ENCODE data around the gene TNIK. TPM values are rescaled to one million over a fixed set of nuclear protein-coding genes. Genes with fewer than 3 reads are reported as not detected.

The TNIK gene
- total and polyA plus RNA-seq, 2 donors, result 6.5 to 9.0 TPM

DNA sequence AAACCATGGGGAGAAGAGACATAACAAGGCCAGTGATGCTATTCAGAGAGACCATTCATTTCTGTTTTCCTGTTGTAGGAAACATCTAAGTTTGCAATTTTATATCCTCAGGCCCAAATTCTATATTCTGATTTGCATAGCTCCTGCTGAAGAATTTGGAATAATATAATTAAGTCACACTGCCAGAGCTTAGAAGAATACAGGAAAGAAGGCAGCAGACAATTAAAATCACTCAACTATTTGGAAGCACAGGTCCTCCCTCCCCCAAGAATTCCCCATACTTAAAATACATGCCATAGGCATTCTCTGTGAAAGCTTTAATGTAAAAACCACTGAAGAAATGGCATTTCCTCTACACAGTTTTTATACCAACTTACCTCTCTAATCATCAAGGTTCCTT, 366.7 kb downstream of the TNIK start:
- no peak overlapping the region for H3K4me3 ChIP-seq (ENCODE audit: low read length in 2 of 2)
- H3K27ac ChIP-seq (ENCODE audit: low read depth in 1 of 2, low read length in 1 of 2), result no peak overlapping the region
- no peaks in the 10 kb centered on the region for H3K9me3 ChIP-seq (ENCODE audit: control insufficient read depth in 2 of 2, insufficient read depth in 1 of 2, low read length in 1 of 2)
- H3K27me3 ChIP-seq (ENCODE audit: control insufficient read depth in 2 of 2, insufficient read depth in 1 of 2, low read length in 1 of 2), result no peaks in the 10 kb centered on the region
- no peak for DNase-seq (ENCODE audit: low read depth in 6 of 9, low spot score in 9 of 9)
- no peaks in the 10 kb centered on the region for H3K4me1 ChIP-seq (ENCODE audit: control insufficient read depth in 2 of 2, insufficient read depth in 2 of 2, low read length in 2 of 2)
- H3K36me3 ChIP-seq (ENCODE audit: control insufficient read depth in 2 of 2, insufficient read depth in 2 of 2, low read length in 1 of 2), result no peaks in the 10 kb centered on the region

DNA sequence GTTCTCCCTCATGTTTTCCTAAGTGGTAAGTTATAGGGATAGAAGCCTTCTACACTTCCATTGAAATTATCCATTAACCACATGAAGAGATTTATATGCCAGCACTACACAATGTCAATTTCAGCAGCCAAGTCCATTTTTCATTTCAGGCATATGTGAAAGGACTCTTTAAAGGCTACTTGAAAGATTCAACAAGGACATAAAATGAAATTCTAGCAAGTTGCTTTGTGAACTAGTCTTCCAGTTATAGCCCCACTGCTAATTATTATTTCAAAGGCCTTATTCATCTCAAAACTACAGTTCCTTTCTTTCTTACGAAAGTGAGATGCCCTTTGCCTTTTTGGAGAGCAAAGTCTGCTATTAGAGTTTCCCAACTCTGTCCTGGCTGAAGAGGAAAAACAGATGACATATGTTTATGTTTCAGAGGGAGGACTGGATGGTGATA, 367.7 kb downstream of the TNIK start:
- 96% methylated on average over 1 of the region's 1 CpG for WGBS
- Histone ChIP-seq H3K36me3 (ENCODE audit: control insufficient read depth in 2 of 2, insufficient read depth in 2 of 2, low read length in 1 of 2) (no peaks in the 10 kb centered on the region), H3K27me3 (ENCODE audit: control insufficient read depth in 2 of 2, insufficient read depth in 1 of 2, low read length in 1 of 2) (no peaks in the 10 kb centered on the region), H3K4me3 (ENCODE audit: low read length in 2 of 2) (no peak overlapping the region), H3K4me1 (ENCODE audit: control insufficient read depth in 2 of 2, insufficient read depth in 2 of 2, low read length in 2 of 2) (no peaks in the 10 kb centered on the region), H3K27ac (ENCODE audit: low read depth in 1 of 2, low read length in 1 of 2) (no peak overlapping the region), H3K9me3 (ENCODE audit: control insufficient read depth in 2 of 2, insufficient read depth in 1 of 2, low read length in 1 of 2) (no peaks in the 10 kb centered on the region)
- DNase-seq (ENCODE audit: low read depth in 6 of 9, low spot score in 9 of 9), result no peak

DNA sequence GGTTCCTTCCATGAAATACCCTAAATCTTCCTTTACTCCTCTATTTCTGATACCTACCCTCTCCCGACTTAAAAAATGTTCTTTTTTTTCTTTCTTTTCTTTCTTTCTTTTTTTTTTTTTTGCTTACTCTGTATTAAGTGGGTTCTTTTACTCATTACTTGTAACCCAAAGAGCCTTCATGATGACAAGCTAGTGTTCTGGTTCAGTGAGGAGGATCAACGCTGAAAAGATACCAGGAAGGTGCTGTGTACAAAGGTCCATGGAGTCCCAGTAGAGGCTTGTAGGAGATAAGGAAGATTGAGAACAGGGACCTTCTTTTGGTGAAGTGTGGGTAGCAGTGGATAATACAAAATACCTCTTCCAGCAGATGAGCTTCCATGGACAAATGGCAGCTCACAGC, 369.9 kb downstream of the TNIK start:
- 99% methylated on average over 2 of the region's 2 CpGs for WGBS
- DNase-seq (ENCODE audit: low read depth in 6 of 9, low spot score in 9 of 9), result no peak
- H3K4me1 ChIP-seq (ENCODE audit: control insufficient read depth in 2 of 2, insufficient read depth in 2 of 2, low read length in 2 of 2), result no peaks in the 10 kb centered on the region
- H3K4me3 ChIP-seq (ENCODE audit: low read length in 2 of 2), result no peak overlapping the region
- H3K36me3 ChIP-seq (ENCODE audit: control insufficient read depth in 2 of 2, insufficient read depth in 2 of 2, low read length in 1 of 2), result no peaks in the 10 kb centered on the region
- no peaks in the 10 kb centered on the region for H3K9me3 ChIP-seq (ENCODE audit: control insufficient read depth in 2 of 2, insufficient read depth in 1 of 2, low read length in 1 of 2)
- no peaks in the 10 kb centered on the region for H3K27me3 ChIP-seq (ENCODE audit: control insufficient read depth in 2 of 2, insufficient read depth in 1 of 2, low read length in 1 of 2)
- H3K27ac ChIP-seq (ENCODE audit: low read depth in 1 of 2, low read length in 1 of 2), result no peak overlapping the region

GRCh38 chr3:171088964-171089754, 371.0 kb downstream of the TNIK start:
- 93% methylated on average over 2 of the region's 2 CpGs for WGBS

DNA sequence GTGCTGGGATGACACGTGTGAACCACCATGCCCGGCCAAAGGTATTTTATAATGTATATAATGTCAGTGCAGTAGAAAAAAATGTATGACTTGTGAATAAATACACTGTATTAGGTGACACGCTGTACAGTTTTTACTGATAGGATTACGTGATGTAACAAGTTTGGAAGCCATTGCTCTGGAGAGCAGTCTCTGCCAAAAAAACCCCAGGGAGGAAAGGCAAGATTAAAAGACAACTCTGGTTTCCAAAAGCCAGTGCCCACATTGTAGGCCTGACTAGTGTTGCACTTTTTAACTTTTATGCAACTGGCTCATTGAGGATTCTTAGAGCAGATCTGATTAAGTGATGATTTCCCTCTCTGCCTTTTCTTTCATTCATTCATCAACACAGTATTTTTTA, 371.7 kb downstream of the TNIK start:
- no peak overlapping the region for H3K4me3 ChIP-seq (ENCODE audit: low read length in 2 of 2)
- H3K9me3 ChIP-seq (ENCODE audit: control insufficient read depth in 2 of 2, insufficient read depth in 1 of 2, low read length in 1 of 2), result no peaks in the 10 kb centered on the region
- no peak for DNase-seq (ENCODE audit: low read depth in 6 of 9, low spot score in 9 of 9)
- 93% methylated on average over 4 of the region's 4 CpGs for WGBS
- H3K4me1 ChIP-seq (ENCODE audit: control insufficient read depth in 2 of 2, insufficient read depth in 2 of 2, low read length in 2 of 2), result no peaks in the 10 kb centered on the region
- peak overlapping the region in 1 of 2 donors; percentile 11 for H3K27ac ChIP-seq (ENCODE audit: low read depth in 1 of 2, low read length in 1 of 2)
- no peaks in the 10 kb centered on the region for H3K27me3 ChIP-seq (ENCODE audit: control insufficient read depth in 2 of 2, insufficient read depth in 1 of 2, low read length in 1 of 2)
- no peaks in the 10 kb centered on the region for H3K36me3 ChIP-seq (ENCODE audit: control insufficient read depth in 2 of 2, insufficient read depth in 2 of 2, low read length in 1 of 2)

More at GRCh38 chr3:171088964-171089754, 371.0 kb downstream of the TNIK start:
- Histone ChIP-seq H3K4me3 (ENCODE audit: low read length in 2 of 2) (no peak overlapping the region), H3K27me3 (ENCODE audit: control insufficient read depth in 2 of 2, insufficient read depth in 1 of 2, low read length in 1 of 2) (no peaks in the 10 kb centered on the region), H3K27ac (ENCODE audit: low read depth in 1 of 2, low read length in 1 of 2) (peak overlapping the region in 1 of 2 donors; percentile 11), H3K4me1 (ENCODE audit: control insufficient read depth in 2 of 2, insufficient read depth in 2 of 2, low read length in 2 of 2) (no peaks in the 10 kb centered on the region), H3K36me3 (ENCODE audit: control insufficient read depth in 2 of 2, insufficient read depth in 2 of 2, low read length in 1 of 2) (no peaks in the 10 kb centered on the region), H3K9me3 (ENCODE audit: control insufficient read depth in 2 of 2, insufficient read depth in 1 of 2, low read length in 1 of 2) (no peaks in the 10 kb centered on the region)
- DNase-seq (ENCODE audit: low read depth in 6 of 9, low spot score in 9 of 9), result no peak

GRCh38 chr3:171086914-171087313, 373.3 kb downstream of the TNIK start:
- Histone ChIP-seq H3K27ac (ENCODE audit: low read depth in 1 of 2, low read length in 1 of 2) (no peak overlapping the region), H3K27me3 (ENCODE audit: control insufficient read depth in 2 of 2, insufficient read depth in 1 of 2, low read length in 1 of 2) (no peaks in the 10 kb centered on the region), H3K36me3 (ENCODE audit: control insufficient read depth in 2 of 2, insufficient read depth in 2 of 2, low read length in 1 of 2) (no peaks in the 10 kb centered on the region), H3K4me1 (ENCODE audit: control insufficient read depth in 2 of 2, insufficient read depth in 2 of 2, low read length in 2 of 2) (no peaks in the 10 kb centered on the region), H3K4me3 (ENCODE audit: low read length in 2 of 2) (no peak overlapping the region), H3K9me3 (ENCODE audit: control insufficient read depth in 2 of 2, insufficient read depth in 1 of 2, low read length in 1 of 2) (no peaks in the 10 kb centered on the region)
- WGBS, result 97% methylated on average over 1 of the region's 1 CpG
- DNase-seq (ENCODE audit: low read depth in 6 of 9, low spot score in 9 of 9), result no peak

GRCh38 chr3:171077261-171077660, 382.9 kb downstream of the TNIK start:
- WGBS, result 98% methylated on average over 2 of the region's 2 CpGs

DNA sequence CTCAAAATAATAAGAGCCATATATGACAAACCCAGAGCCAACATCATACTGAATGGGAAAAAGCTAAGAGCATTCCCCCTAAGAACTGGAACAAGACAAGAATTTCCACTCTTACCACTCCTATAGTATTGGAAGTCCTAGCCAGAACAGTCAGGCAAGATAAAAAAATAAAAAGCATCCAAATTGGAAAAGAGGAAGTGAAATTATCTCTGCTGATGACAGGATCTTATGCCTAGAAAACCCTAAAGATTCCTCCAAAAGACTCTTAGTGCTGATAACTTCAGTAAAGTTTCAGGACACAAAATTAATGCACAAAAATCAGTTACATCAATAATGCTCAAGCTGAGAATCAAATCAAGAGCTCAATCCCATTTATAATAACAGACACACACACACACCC, 387.8 kb downstream of the TNIK start:
- Histone ChIP-seq H3K4me1 (ENCODE audit: control insufficient read depth in 2 of 2, insufficient read depth in 2 of 2, low read length in 2 of 2) (no peaks in the 10 kb centered on the region), H3K27me3 (ENCODE audit: control insufficient read depth in 2 of 2, insufficient read depth in 1 of 2, low read length in 1 of 2) (no peaks in the 10 kb centered on the region), H3K36me3 (ENCODE audit: control insufficient read depth in 2 of 2, insufficient read depth in 2 of 2, low read length in 1 of 2) (peaks cover 0 to 2% of the 10 kb centered on the region in 2 donors), H3K9me3 (ENCODE audit: control insufficient read depth in 2 of 2, insufficient read depth in 1 of 2, low read length in 1 of 2) (no peaks in the 10 kb centered on the region), H3K27ac (ENCODE audit: low read depth in 1 of 2, low read length in 1 of 2) (no peak overlapping the region), H3K4me3 (ENCODE audit: low read length in 2 of 2) (no peak overlapping the region)
- DNase-seq (ENCODE audit: low read depth in 6 of 9, low spot score in 9 of 9), result no peak

More at GRCh38 chr3:171077261-171077660, 382.9 kb downstream of the TNIK start:
- H3K27ac ChIP-seq (ENCODE audit: low read depth in 1 of 2, low read length in 1 of 2), result no peak overlapping the region
- no peaks in the 10 kb centered on the region for H3K9me3 ChIP-seq (ENCODE audit: control insufficient read depth in 2 of 2, insufficient read depth in 1 of 2, low read length in 1 of 2)
- no peaks in the 10 kb centered on the region for H3K36me3 ChIP-seq (ENCODE audit: control insufficient read depth in 2 of 2, insufficient read depth in 2 of 2, low read length in 1 of 2)
- no peak for DNase-seq (ENCODE audit: low read depth in 6 of 9, low spot score in 9 of 9)
- H3K27me3 ChIP-seq (ENCODE audit: control insufficient read depth in 2 of 2, insufficient read depth in 1 of 2, low read length in 1 of 2), result no peaks in the 10 kb centered on the region
- H3K4me1 ChIP-seq (ENCODE audit: control insufficient read depth in 2 of 2, insufficient read depth in 2 of 2, low read length in 2 of 2), result no peaks in the 10 kb centered on the region
- no peak overlapping the region for H3K4me3 ChIP-seq (ENCODE audit: low read length in 2 of 2)

GRCh38 chr3:171068658-171069057, 391.5 kb downstream of the TNIK start:
- H3K36me3 ChIP-seq (ENCODE audit: control insufficient read depth in 2 of 2, insufficient read depth in 2 of 2, low read length in 1 of 2), result peaks cover 0 to 2% of the 10 kb centered on the region in 2 donors
- no peaks in the 10 kb centered on the region for H3K27me3 ChIP-seq (ENCODE audit: control insufficient read depth in 2 of 2, insufficient read depth in 1 of 2, low read length in 1 of 2)
- 98% methylated on average over 3 of the region's 3 CpGs for WGBS
- no peak for DNase-seq (ENCODE audit: low read depth in 6 of 9, low spot score in 9 of 9)
- H3K4me3 ChIP-seq (ENCODE audit: low read length in 2 of 2), result no peak overlapping the region
- H3K9me3 ChIP-seq (ENCODE audit: control insufficient read depth in 2 of 2, insufficient read depth in 1 of 2, low read length in 1 of 2), result no peaks in the 10 kb centered on the region
- no peak overlapping the region for H3K27ac ChIP-seq (ENCODE audit: low read depth in 1 of 2, low read length in 1 of 2)
- no peaks in the 10 kb centered on the region for H3K4me1 ChIP-seq (ENCODE audit: control insufficient read depth in 2 of 2, insufficient read depth in 2 of 2, low read length in 2 of 2)
